Measurements from ENCODE around the gene VGLL4.
"Not testable (repeated sequence)": the region's sequence is repeated elsewhere in the genome, so short reads cannot be mapped to it uniquely, and the experiment has no call there.

VGLL4 gene

DNA sequence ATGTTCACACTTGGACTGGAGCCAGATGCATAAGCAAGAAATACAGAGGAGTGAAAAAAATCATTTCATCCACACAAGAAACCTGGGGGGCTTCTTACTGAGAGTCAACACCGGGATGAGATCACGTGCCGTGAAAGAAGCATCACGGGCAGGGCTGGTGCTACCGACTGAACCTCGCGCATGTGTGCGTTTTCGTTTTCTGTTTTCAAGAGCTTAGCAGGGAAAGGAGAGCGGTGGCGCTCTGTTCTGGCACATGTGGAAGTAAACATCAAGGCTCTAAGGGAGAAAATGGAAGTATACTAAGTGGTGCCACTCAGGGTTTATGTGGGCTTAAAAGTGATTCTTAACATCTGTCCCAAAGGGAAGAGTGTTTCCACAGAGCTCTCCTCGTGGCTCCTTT, 55.9 kb downstream of the VGLL4 start:
- DNase-seq (ENCODE audit: low read depth in 2 of 2): no peak

GRCh38 chr3:11584570-11584969, 59.1 kb downstream of the VGLL4 start:
- DNase-seq (ENCODE audit: low read depth in 2 of 2): no peak

GRCh38 chr3:11583638-11584046, 60.1 kb downstream of the VGLL4 start:
- DNase-seq (ENCODE audit: low read depth in 2 of 2): no peak

GRCh38 chr3:11583235-11583634, 60.5 kb downstream of the VGLL4 start:
- no peak for DNase-seq (ENCODE audit: low read depth in 2 of 2)

DNA sequence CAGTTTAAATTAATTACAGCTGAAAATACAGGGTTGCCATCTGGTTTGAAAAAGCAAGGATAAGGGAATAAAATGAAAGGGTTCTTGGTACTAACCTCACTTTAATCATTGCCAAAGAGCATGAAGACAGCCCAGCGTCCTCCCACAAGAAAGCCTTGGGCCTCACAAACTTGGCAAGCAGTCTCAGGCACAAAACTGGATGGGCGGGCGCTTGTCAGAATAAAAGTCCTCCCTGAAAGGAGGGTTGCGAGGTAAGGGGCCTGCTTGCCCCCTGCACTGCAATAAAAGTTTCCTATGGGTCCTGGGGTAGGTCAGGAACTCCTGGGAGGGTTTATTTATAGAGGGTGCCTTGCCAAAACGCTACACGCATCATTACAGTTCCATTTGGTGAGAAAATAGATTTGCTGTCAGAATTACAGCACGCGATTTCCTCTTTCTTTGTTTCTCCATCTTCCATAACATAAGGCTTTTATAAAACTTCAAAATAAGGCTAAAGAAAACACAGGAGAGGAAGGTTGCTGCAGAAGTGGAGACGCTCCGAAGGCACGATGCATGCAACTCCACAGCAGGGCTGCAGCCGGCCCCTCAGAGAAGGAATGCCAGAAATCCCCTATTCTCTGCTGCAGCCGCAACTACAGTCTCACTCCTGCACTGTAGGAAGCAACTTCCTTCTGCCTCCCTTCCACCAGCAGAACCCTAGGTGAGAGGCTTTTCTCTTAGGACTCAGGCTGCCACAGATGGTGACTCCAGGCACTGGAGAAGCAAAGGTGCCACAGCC, 61.3 kb downstream of the VGLL4 start:
- no peak for DNase-seq (ENCODE audit: low read depth in 2 of 2)

DNA sequence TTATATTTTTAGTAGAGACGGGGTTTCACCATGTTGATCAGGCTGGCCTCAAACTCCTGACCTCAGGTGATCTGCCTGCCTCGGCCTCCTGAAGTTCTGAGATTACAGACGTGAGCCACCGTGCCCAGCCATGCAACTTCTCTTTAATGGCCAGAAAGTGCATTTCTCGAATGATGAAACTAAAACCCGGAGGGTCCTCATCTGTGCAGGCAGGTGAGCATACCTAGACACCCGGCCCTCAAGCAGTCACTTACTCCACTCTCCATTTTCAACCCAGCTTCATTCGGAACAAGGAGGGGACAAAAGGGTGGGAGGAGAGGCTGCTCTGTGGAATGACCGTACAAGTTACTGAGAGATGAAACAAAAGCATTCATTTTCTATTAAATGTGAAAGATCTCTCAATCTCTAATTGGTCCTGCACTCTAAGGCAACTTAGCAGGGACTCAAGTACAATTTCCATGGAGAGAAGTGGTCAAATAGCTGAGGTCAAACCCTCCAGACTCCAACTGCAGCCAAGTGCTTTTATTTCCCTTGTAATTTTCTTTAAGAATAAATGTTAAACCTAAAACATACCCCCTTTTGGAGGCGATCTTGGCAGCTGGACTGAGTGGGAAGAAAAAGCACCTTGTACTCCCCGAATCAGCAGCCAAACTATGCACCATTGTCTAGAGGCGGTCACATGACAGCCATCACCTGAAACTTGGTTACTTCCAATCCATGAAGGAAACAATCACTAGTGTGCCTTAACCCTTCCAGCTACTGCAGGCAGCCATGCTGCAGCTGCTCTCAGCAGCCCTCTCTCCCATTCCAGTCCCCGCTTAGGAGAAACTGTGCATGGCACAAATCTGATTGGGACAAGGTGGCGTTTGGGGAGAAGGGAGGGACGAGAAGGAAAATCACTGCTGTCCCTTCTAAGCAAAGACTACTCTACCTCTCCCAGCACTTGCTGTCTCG, 62.2 kb downstream of the VGLL4 start:
- DNase-seq (ENCODE audit: low read depth in 2 of 2): no peak

- no peak for DNase-seq (ENCODE audit: low read depth in 2 of 2)
Measured at GRCh38 chr3:11580645-11581044, 63.1 kb downstream of the VGLL4 start.

DNA sequence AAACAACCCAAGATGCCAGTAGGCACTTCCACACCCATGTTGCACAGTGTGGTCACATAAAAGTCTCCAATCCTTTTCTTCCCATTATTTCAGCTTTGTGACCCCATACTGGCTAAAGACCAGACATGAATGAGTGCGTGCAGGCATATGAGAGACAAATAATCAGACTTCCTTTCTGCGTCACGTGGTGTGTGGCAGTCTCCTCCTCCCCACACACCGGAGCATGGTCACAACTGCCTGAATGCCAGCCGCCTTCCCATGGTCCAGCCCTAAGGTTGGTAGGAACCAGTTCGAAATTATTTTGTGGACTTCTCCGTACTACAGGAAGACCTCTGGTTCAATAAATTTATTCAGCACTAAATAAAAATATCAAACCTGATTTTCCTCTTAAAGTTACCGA, 65.5 kb downstream of the VGLL4 start:
- no peak for DNase-seq (ENCODE audit: low read depth in 2 of 2)

DNA sequence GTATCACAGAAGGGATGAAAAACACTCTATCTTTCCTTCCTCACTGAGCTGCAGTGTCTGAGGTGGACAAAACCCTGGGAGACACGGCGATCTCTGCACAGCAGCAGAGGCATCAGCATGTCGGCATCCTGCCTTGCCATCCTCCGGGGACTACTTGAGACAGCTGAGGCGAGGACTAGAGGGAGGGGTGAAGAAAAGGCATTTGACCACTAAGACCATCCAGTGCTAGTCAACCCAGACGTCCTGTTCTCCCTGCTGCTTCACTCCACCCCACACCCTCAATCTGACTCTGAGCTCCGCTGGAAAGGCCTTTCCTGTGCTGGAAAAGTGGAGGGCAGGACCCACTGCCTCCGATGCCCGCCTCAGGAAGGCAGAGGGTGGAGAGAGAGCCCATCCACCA, 67.3 kb downstream of the VGLL4 start:
- DNase-seq (ENCODE audit: low read depth in 2 of 2): no peak

DNA sequence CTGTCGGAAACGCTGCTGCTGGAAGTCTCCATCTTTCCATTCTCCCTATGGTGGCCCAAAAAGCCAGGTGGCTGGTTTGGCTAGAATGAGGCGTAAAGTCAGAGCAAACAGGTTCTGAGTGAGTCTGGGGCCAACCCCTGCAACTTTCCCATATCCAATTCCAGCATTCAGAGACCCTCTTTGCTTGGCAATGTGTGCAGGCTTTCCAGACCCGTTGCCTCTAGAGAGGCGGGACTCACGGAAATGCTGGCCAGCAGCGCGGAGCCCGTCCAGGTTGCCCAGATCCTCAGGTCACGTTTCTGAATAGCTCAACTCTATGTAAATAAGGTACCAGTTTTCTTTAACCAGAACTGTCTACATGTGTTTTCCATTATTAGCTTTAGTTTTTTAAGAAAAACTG, 68.0 kb downstream of the VGLL4 start:
- DNase-seq (ENCODE audit: low read depth in 2 of 2): no peak

DNA sequence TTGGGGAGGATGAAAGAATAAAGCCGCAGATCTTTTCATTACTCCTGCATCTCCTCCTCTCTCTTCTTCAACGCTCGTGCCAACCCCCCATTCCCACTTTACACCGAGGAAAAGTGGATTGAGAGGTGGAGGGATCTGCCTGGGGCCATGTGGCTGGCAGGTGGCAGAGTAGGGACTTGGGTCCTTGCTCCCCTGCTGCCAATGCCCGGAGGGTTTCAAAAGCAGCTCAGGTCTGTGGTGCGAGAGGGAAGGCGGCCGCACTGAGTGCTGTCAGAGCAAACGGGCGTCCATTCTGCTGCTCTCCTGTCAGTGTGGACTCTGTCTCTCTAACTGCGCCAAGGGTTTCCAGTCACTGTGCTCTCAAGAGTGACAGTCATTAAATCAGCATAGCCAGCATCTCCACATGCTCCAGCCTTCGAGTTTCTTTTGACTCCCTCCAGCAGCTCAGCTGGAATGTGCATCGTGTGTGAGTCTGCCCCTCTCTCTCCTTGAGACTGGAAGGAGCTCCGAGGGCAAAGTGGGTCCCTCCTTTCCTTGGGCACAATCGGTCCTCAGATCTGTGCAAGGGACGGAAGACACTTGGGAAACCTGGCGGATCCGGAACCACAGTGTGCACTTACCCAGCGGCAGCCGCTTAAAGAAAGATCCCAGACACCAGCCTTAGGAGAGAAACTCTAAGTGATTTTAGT, 68.6 kb downstream of the VGLL4 start:
- DNase-seq (ENCODE audit: low read depth in 2 of 2): no peak

DNA sequence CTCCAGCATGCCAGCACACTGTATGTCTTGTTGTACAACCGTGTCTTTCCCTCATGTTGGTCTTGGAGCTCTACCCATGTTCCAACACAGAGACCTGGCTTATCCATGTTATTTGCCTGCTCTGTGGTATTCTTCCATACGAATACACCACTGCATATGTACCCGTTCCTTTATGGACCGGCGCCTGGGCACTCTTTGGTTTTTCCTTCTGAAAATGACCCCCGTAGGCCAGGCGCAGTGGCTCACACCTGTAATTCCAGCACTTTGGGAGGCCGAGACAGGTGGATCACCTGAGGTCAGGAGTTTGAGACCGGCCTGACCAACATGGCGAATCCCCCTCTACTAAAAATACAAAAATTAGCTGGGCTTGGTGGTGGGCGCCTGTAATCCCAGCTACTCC, 71.1 kb downstream of the VGLL4 start:
- not testable (repeated sequence) for DNase-seq (ENCODE audit: low read depth in 2 of 2)

DNA sequence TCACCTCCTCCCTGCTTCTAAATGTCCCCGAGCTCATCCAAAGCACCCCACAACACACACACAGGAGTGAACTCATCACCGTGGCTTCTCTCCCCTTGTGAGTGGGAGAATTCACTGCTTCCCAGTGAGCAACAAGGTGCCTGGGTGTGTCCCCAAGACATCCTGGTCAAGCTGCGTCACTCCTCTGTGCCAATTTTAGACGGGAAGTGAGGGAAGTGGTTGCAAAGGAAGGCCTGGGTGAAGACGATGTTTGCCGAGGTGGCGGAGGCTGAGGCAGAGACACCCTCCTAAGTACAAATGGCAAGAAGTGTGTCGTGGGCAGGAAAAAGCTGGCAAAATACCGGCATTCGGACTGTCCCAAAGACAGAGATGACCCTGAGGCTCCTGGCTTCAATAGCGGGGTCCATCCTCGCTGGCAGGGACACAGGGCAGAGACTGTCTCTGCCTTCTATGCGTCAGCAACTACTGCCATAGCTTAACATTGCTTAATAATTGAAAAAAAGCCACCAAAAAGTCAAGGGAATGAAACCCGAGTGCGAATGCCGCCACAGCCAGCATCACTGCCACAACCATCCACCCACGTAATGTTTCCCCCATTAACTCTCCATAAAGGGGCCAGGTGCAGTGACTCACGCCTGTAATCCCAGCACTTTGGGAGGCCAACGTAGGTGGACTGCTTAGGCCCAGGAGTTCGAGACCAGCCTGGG, 72.8 kb downstream of the VGLL4 start:
- no peak for DNase-seq (ENCODE audit: low read depth in 2 of 2)

DNA sequence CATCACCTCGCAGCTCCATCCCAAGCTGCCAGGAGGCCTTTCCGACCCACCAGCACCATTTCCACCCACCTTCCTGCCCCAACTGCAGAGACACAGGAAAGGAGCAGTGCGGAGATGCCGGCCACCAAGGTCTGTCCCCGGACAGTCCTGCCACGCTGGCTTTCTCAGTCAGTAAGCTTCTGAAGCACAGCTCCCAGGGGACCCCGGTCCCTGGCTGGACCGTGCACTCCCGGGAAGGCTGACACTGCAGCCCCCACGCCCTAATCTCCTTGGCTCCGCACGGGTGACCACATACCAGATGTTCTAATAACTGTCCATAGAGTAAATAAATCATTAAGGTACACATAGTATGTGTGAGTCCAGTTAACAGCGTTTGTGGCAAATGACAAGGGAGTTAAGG, 73.5 kb downstream of the VGLL4 start:
- no peak for DNase-seq (ENCODE audit: low read depth in 2 of 2)

DNA sequence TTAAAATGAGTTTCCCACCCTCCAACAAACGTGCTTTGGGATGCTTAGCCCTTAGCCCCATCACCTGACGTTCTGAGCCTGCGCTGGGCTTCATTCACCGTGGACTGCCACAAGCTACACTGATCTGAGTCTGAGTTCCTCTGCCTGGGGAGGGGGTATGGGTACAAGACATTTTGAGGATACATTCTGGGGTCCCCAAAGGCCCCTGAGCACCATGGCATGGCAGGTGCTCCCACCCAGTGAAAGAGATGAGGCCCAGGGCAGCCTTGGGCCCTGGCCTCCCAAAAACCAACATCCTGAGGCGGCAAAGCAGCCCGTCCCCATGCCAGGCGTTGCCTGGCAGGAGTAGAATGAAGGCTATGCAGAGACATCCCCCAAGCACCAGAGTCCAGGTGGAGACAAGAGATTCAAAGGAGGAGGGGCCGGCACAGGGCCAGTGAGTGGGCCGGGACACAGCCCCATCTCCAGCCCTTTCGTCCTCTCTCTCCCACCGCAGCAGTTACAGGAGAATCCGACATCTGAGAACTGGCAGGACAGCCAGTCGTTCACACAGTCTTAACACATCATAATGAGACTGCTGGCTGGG, 74.5 kb downstream of the VGLL4 start:
- no peak for DNase-seq (ENCODE audit: low read depth in 2 of 2)

DNA sequence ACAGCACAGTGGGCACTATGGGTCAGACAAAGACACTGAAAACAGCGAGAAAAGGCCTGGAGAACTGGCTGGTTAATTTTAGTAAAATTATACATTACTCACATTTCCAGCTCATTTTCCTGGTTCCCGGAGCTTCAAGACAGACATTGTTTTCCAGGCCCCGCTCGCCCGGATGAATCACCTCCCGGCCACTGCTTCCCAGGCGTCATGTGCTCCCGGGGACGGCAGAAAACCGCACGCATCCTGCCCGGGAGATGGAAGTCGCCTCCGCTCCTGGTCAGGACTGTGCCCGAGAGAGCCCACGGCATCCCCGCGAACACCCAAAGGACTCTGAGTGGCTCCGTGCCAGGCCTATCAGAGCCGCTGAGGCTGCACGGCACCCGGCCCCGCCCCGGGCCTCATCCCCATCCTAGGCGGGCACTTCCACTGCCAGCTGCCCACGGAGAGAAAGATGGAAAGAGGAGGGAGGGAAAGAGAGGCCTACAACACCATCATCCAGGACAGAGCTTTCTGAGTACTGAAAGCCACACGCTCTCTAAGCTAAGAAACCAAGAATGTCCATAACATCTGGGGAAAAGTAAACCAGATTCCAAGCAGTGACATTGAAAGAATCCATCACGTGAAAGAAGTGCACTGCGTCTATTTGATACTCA, 75.1 kb downstream of the VGLL4 start:
- DNase-seq (ENCODE audit: low read depth in 2 of 2): no peak

- no peak for DNase-seq (ENCODE audit: low read depth in 2 of 2)
Measured at GRCh38 chr3:11567516-11568467, 75.9 kb downstream of the VGLL4 start.

DNA sequence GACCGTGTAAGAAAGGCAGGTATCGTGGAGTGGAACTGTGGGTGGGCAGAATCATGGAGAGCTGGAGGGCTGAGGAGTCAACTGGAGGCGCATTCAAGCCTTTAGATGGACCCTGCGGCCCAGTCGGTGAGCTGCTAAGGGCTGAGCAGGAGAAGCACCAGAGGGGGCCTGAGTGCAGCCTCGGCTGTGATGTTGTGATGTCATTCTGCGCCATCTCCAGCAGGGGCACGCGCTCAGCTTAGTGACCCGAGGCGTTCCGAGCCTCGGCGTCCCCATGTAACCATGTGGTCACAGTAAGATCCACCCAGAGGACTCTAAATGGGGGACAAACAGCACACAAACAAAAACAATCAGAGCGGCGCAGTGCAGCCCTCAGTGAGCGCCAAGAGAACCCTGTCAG, 76.8 kb downstream of the VGLL4 start:
- no peak for DNase-seq (ENCODE audit: low read depth in 2 of 2)

DNA sequence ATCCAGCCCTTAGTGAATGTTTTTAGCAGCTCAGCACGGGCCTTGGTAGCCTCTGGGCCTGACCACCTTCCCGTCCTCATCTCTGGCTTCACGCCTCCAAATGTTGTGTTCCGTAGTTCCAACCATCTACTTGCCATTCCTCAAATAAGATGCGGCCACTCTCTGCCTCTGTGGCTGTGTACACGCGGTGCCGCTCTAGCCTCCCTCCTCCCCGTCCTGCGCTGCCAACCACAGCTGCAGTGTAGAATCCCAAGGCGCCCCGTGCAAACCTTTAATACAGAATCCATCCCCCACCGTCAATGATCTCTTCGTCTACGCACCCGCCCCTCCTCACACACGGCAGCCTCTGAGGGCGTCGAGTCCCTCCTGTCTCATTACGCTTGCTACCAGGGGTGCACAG, 77.2 kb downstream of the VGLL4 start:
- DNase-seq (ENCODE audit: low read depth in 2 of 2): no peak

GRCh38 chr3:11565932-11566331, 77.8 kb downstream of the VGLL4 start:
- DNase-seq (ENCODE audit: low read depth in 2 of 2): no peak

Data from stimulated activated CD4-positive, alpha-beta T cell treated with anti-CD3 and anti-CD28 coated beads, Interleukin-1b, Interleukin-23, amount 100 ng/mL, for 4 hours (primary cell).